ENCODE measurements around the gene PIEZO1.

GRCh38 chr16:88810912-88811768, 26.1 kb upstream of the PIEZO1 start:
- TF ChIP-seq CTCF (IDR thresholded peaks at IDR 0.05; ENCODE audit: insufficient read depth, low read depth, low read length) (no peak), EZH2 (IDR thresholded peaks at IDR 0.05; ENCODE audit: insufficient read depth, low read length) (no peak)

All from astrocyte (in vitro differentiated cells and primary cell).